NCI-H446 treated with DMSO at 0.1 percent for 48 hours (cell line): ENCODE results near the gene VASH1.
"Not testable (repeated sequence)": the region's sequence is repeated elsewhere in the genome, so short reads cannot be mapped to it uniquely, and the experiment has no call there.

ENCODE experiments used
- DNase-seq: peaks from one replicate; lab custom pipeline; 2025; lab: John Stamatoyannopoulos, UW

Gene VASH1

GRCh38 chr14:76761136-76761959 is at the start of gene VASH1:
TSS of gene VASH1 (plus strand) at chr14:76761468. CDS start at chr14:76762822, 1,354 bp downstream.
- peak; percentile 21 for DNase-seq

GRCh38 chr14:76713121-76713520 is 48.1 kb upstream of the VASH1 start:
- no peak for DNase-seq

DNA sequence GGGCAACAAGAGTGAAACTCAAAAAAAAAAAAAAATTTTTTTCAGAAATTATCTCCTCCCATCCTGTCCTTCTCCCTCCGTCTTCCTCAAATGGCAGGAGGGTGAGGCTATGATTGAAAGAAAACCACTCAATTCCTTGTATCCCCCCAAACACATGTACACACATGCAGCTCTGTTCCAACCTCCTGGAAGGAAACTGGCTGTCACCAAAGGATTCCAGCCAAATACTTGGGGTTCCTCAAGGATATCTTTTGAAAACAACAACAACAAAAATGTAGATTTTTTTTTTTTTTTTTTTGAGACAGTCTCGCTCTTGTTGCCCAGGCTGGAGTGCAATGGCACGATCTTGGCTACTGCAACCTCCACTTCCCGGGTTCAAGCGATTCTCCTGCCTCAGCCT is 46.8 kb upstream of the VASH1 start:
- no peak for DNase-seq

DNA sequence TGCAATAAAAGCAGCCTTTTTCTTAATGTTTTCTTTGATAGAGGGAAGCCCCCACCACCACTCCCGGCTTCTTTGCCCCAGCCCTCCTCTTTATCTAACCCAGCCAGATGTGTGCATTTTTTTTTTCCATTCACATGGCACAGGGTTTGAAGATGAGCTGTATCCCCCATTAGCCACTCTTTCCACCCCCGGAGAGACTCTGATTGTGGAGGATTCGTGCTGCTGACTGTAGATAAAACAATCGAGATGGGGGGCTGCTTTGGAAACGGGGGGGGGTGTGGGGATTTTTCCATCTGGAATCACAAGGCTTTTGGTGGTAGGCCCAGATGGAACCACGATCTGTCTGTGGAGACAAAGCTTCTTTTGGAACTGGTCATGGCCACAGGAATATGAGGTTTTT is 46.2 kb upstream of the VASH1 start:
- DNase-seq: no peak

DNA sequence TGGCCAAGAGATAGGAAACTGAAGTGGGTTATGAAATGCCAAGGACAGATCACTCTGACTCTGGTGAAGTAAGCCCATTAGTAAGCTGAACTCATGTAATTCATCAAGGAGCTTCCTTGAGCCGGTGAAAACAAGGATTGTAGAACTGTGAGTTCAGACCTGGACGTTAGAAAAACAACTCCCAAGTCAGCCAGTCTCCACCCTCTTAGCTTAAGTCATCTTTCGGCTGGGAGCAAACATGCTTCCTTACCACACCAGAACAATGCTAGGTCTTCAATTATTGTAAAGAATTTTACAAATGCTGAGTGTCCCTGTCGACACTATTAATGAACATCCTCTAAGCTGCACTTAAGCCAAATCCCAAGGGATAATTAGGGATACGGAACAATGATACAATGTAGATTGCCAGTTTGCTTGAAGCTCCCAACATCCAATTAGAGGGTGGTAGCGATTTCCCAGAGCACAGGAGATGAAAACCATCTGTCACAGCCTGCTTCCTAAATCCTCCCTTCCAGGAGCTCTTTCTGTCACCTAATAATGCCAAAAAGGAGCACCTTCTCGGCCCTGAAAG is 45.7 kb upstream of the VASH1 start:
- DNase-seq: no peak

DNA sequence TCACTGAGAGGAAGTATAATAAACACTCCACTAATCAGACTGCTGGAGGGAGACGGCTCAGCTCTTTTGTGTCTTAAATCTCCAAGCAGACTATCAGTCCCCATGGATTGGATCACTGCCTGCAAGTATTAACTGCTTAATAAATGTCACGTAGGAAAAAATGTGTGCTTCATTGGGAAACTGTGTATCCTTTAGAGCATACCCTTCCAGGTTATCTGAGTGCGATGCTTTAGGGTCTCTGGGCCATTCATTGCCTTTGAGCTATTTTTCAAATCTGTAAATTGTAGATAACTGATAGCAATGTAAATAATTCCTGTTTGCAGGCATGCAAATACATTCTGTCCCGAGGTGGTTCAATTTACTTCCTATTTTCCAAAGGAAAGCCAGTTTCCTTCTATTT is 45.0 kb upstream of the VASH1 start:
- no peak for DNase-seq

- no peak for DNase-seq
Measured at GRCh38 chr14:76717508-76718290, 43.6 kb upstream of the VASH1 start.

DNA sequence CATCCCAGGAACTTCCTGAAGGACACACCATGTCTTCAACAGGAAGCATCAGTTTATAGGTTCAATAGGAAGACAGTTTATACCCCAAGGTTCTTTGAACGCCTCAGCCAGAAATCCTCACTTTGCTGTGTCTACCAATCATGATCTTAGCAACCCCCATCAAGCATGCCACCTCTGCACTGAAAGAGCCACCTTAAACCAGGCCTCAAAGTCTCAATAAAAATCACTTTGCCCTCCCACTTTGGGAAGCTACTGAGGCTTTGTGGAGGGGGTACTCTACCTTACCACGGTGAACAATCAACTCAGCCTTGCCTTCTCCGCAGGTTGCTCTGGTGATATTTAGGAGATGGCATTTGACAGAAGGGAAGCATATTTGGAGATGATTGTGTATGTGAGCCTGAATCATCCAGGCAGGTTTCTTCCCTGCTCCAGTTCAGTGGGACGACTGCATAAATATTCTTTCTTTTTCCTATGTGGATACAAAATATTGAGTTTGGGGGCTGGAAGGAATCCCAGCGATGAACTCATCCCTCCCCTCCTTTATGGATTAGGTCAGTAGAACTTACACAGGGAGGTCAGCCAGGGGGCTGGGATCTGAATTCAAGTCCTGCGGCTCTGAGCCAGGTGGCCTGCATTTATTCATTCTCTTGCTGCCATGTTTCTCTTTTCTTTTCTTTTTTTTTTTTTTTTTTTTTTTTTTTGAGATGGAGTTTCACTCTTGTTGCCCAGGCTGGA is 42.8 kb upstream of the VASH1 start:
- no peak for DNase-seq

DNA sequence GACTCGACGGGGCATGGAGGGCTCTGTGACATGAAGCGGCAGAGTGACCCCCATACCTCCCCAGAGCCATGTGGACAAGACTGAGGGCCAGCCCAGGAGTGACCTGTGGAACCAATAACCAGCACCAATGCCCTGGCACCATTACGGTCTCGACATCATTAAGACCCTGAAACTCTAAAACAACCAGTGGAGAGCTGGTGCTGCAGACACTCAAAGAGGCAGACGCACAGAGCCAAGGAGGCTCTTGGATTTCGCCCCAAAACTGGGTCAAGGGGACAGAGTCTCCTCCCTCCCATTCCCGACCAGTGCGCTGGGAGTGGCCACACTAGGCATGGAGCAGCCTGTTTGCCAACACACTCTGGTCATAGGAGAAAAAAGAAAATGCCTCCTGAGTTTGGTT is 41.6 kb upstream of the VASH1 start:
- no peak for DNase-seq

DNA sequence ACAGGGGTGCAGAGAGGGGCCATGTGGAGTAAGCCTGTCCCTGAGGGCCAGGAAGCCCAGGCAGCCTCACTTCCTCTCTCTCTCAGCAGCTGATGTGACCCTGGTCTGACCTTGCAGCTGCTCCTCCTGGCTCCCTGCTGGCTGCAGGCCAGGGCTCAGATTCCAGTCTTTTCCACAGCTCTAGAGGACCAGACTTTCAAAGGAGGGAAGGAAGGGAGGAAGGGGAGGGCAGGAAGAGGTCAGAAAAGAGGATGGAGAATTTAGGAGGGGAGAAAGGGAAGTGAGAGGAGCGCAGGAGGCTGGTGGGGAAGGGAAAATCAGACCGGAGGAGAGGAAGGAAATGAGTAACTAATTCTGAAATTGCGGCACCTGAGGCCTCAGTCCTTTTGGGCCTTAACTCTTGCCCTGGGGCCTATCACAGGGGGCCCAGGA is 40.9 kb upstream of the VASH1 start:
- no peak for DNase-seq

- DNase-seq: not testable (repeated sequence)
Measured at GRCh38 chr14:76721506-76721905, 39.8 kb upstream of the VASH1 start.

DNA sequence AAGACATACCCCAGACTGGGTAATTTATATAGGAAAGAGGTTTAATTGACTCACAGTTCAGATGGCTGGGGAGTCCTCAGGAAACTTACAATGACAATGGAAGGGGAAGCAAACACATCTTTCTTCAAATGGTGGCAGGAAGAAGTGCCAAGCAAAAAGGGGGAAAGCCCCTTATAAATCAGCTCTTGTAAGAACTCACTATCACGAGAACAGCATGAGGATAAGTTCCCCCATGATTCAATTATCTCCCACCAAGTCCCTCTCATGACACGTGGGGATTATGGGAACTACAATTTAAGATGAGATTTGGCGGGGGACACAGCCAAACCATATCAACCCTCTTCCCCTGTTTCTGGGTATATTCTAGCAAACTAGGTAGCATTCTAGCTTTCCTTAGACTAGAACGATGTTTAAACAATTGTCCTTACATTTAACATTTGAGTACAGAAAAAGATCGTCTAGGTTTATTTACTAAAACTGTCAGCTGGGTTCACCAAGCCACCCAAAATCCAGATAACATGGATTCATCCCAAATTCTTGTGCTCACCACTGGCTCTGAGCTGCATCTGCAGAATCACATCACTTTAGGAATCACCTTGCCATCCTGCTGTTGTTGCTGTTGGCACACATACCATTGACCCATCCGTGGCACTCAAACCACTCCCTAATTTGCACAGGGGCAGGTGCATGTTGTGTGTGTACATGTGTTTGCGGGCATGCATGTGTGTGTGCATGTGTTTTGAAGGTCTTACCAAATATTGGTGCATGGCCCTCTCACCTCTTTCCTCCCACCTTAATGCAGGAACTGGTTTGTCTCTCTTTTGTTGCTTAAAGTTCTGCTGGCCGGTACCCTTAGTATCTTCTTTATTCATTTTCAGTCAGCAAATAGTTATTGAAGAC is 36.4 kb upstream of the VASH1 start:
- DNase-seq: no peak

GRCh38 chr14:76726551-76726970 is 34.7 kb upstream of the VASH1 start:
- DNase-seq: no peak

DNA sequence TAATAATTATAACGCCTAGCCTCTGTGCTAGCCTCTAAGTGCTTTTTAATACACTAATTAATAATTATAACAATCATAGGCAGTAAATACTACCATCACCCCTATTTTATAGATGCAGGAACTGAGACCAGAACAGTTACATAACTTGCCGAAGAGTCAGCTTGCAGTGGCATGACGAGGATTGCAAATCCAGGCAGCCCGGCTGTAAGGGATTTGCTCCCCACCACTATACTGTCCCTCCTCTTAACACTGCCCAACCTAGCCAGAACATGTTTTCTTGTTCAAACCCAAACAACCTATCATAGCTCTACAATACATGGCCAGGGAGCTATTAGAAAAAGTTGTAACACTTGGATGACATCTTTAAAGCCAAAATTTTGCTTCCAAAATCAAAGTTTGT is 33.9 kb upstream of the VASH1 start:
- DNase-seq: no peak

GRCh38 chr14:76727901-76728300 is 33.4 kb upstream of the VASH1 start:
- no peak for DNase-seq

DNA sequence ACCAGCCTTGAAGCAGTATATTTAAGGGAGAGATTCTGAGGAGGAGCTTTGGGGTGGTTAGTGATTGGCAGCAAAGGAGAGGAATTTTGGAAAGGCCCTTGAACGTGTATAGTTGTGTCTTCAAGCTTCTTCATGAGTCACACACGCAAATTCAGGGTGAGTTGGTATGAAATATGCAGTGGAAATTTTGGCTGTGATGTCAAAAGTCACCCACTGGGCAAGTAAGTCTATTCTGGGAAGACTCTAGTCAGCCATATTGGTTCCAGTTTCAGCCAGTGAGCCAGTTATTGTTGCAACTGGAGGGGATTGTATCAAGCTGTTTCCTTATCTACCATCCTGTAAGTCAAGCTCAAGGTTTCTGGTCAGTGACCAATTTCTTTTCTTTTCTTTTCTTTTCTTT is 32.0 kb upstream of the VASH1 start:
- DNase-seq: no peak

DNA sequence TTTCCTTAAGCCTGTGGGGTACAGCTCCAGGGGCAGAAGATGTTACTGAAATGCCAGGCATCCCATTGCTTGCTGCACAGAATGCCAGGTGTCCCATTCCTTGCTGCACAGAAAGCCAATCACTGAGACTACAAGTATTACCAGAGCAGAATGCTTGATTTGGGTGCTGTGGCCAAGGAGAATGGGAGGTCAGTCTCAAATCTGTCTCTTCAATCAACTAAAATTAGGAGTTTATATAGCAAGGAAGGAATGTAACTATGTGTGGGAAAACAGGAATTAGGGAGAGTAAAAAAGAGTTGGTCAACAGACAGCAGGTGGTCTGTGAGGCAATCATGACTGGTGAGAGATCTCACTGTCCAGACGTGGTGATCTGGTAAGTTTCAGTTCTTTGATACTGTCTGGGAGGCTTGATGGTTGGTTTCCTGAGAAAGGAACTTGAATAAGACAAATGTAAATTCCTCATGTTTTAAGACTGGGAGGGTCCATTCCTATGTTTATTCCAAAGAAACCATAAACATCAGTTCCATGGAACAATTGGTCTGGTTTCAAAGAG is 31.2 kb upstream of the VASH1 start:
- no peak for DNase-seq

DNA sequence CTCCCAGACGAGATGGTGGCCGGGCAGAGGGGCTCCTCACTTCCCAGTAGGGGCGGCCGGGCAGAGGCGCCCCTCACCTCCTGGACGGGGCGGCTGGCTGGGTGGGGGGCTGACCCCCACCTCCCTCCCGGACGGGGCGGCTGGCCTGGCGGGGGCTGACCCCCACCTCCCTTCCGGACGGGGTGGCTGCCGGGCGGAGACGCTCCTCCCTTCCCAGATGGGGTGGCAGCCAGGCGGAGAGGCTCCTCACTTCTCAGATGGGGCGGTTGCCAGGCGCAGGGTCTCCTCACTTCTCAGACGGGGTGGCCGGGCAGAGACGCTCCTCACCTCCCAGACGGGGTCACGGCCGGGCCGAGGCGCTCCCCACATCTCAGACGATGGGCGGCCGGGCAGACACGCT is 26.8 kb upstream of the VASH1 start:
- not testable (repeated sequence) for DNase-seq

- no peak for DNase-seq
Measured at GRCh38 chr14:76736514-76736913, 24.8 kb upstream of the VASH1 start.

GRCh38 chr14:76741074-76741473 is 20.2 kb upstream of the VASH1 start:
- no peak for DNase-seq

DNA sequence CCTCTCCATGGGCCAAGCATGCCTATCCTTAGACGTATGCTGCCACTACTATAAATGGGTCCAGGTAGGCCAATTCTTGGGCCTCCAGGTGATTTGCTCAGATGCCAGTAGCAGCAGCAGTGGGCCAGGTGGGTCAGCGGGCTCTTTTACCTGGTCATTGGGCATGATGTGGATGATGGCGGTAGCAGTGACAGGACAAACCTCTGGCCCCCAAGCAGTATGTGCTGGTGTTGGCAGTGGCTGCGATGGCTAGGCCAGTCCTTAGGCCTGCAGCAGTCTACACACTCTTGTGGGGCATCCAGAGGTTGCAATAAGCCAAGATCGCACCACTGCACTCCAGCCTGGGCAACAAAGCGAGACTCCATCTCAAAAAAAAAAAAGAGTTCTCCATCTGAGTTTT is 19.1 kb upstream of the VASH1 start:
- DNase-seq: no peak
